HEK293 (cell line): ENCODE measurements around the gene C19orf33.
A peak's percentile ranks its signal among the peaks of the same experiment; 100 is the strongest.

Experiments
- CTCF ChIA-PET: fragments of 350-600 bp; formaldehyde crosslinking; extraction: SDS; loops from one replicate; lab custom pipeline; 2021; ENCODE audit warnings: antibody characterized with exemption; lab: Yijun Ruan, JAX
- POLR2A ChIA-PET: fragments of 300-600 bp; formaldehyde crosslinking; extraction: SDS; loops from one replicate; lab custom pipeline; 2020; ENCODE audit warnings: antibody characterized with exemption, inconsistent platforms; lab: Yijun Ruan, JAX
- H3K27ac ChIP-seq: fragments of 200-500 bp; sonication (Bioruptor generic); 2 replicates; pipeline ENCODE4 v1.5.1; 2014; ENCODE audit warnings: low read depth, low read length, control low read depth, inconsistent platforms; ENCODE audit errors: extremely low read depth
- H3K36me3 ChIP-seq, 2 experiments: fragments of 200-500 bp in 1 of 2; sonication (Bioruptor generic) in 1 of 2; 1 replicate in 1 of 2; 2 replicates in 1 of 2; pipeline ENCODE4 v1.5.1; 2014 to 2017; ENCODE audit warnings: inconsistent platforms in 2 of 2, low read length in 2 of 2; ENCODE audit not compliant: control insufficient read depth in 2 of 2, insufficient read depth in 1 of 2
- H3K4me1 ChIP-seq: fragments of 200-500 bp; sonication (Bioruptor generic); 2 replicates; pipeline ENCODE4 v1.5.1; 2014; ENCODE audit warnings: mild to moderate bottlenecking, low read length, inconsistent platforms; ENCODE audit not compliant: control insufficient read depth, insufficient read depth
- H3K4me3 ChIP-seq: 2 replicates; pipeline ENCODE4 v1.5.1; 2011; ENCODE audit warnings: low read depth, mild to moderate bottlenecking, control low read depth, low read length, moderate library complexity
- H3K9me3 ChIP-seq: fragments of 200-500 bp; sonication (Bioruptor generic); 2 replicates; pipeline ENCODE4 v1.5.1; 2014; ENCODE audit warnings: low read depth, low read length, inconsistent platforms; ENCODE audit not compliant: control insufficient read depth, insufficient read depth
- INSM2 ChIP-seq: fragments of 450-650 bp; formaldehyde crosslinking; IDR thresholded peaks from 2 replicates; pipeline ENCODE4 v1.5.1; 2016; ENCODE audit warnings: missing biosample characterization, missing genetic modification characterization
- MYNN ChIP-seq: fragments of 450-650 bp; formaldehyde crosslinking; IDR thresholded peaks from 2 replicates; pipeline ENCODE4 v1.5.1; 2016; ENCODE audit warnings: missing biosample characterization, missing genetic modification characterization, borderline replicate concordance
- OSR2 ChIP-seq: fragments of 450-650 bp; formaldehyde crosslinking; IDR thresholded peaks from 2 replicates; pipeline ENCODE4 v1.5.1; 2016; ENCODE audit warnings: missing biosample characterization, missing genetic modification characterization
- TCF7L2 ChIP-seq: IDR thresholded peaks from 2 replicates; pipeline ENCODE4 v1.6.1; 2011; ENCODE audit warnings: low read depth, mild to moderate bottlenecking, inconsistent platforms, low read length, moderate library complexity, borderline replicate concordance
- ZBTB48 ChIP-seq: fragments of 450-650 bp; formaldehyde crosslinking; IDR thresholded peaks from 2 replicates; pipeline ENCODE4 v1.5.1; 2016; ENCODE audit warnings: missing biosample characterization, missing genetic modification characterization
- ZBTB8A ChIP-seq: fragments of 450-650 bp; formaldehyde crosslinking; IDR thresholded peaks from 2 replicates; pipeline ENCODE4 v1.5.1; 2016; ENCODE audit warnings: missing biosample characterization, missing genetic modification characterization
- ZIC2 ChIP-seq: fragments of 450-650 bp; formaldehyde crosslinking; IDR thresholded peaks from 2 replicates; pipeline ENCODE4 v1.5.1; 2016; ENCODE audit warnings: missing biosample characterization, missing genetic modification characterization
- ZNF133 ChIP-seq: fragments of 450-650 bp; formaldehyde crosslinking; IDR thresholded peaks from 2 replicates; pipeline ENCODE4 v1.5.1; 2016; ENCODE audit warnings: missing biosample characterization, missing genetic modification characterization
- ZNF214 ChIP-seq: fragments of 450-650 bp; formaldehyde crosslinking; IDR thresholded peaks from 2 replicates; pipeline ENCODE4 v1.5.1; 2017; ENCODE audit warnings: missing biosample characterization, mild to moderate bottlenecking, missing genetic modification characterization, borderline replicate concordance
- ZNF248 ChIP-seq: fragments of 450-650 bp; formaldehyde crosslinking; IDR thresholded peaks from 2 replicates; pipeline ENCODE4 v1.5.1; 2017; ENCODE audit warnings: missing biosample characterization, missing genetic modification characterization
- ZNF266 ChIP-seq: fragments of 450-650 bp; formaldehyde crosslinking; IDR thresholded peaks from 2 replicates; pipeline ENCODE4 v1.5.1; 2016; ENCODE audit warnings: missing biosample characterization, missing genetic modification characterization, low read depth
- ZNF416 ChIP-seq: fragments of 450-650 bp; formaldehyde crosslinking; IDR thresholded peaks from 2 replicates; pipeline ENCODE4 v1.5.1; 2016; ENCODE audit warnings: missing biosample characterization, missing genetic modification characterization
- ZNF48 ChIP-seq: fragments of 450-650 bp; formaldehyde crosslinking; IDR thresholded peaks from 2 replicates; pipeline ENCODE4 v1.5.1; 2016; ENCODE audit warnings: missing biosample characterization, missing genetic modification characterization
- ZNF571 ChIP-seq: fragments of 450-650 bp; formaldehyde crosslinking; IDR thresholded peaks from 2 replicates; pipeline ENCODE4 v1.5.0; 2017; ENCODE audit warnings: missing biosample characterization, missing genetic modification characterization
- ZNF596 ChIP-seq: fragments of 450-650 bp; IDR thresholded peaks from 2 replicates; pipeline ENCODE4 v1.5.0; 2018; ENCODE audit warnings: missing biosample characterization, mild to moderate bottlenecking, missing genetic modification characterization, moderate library complexity
- ZNF610 ChIP-seq: fragments of 450-650 bp; formaldehyde crosslinking; IDR thresholded peaks from 2 replicates; pipeline ENCODE4 v1.5.1; 2016; ENCODE audit warnings: missing biosample characterization, missing genetic modification characterization, borderline replicate concordance
- ZNF707 ChIP-seq: fragments of 450-650 bp; formaldehyde crosslinking; IDR thresholded peaks from 2 replicates; pipeline ENCODE4 v1.5.1; 2016; ENCODE audit warnings: missing biosample characterization, missing genetic modification characterization
- ZNF792 ChIP-seq: fragments of 450-650 bp; formaldehyde crosslinking; IDR thresholded peaks from 2 replicates; pipeline ENCODE4 v1.5.1; 2016; ENCODE audit warnings: missing biosample characterization, missing genetic modification characterization
- ZSCAN18 ChIP-seq: fragments of 450-650 bp; formaldehyde crosslinking; IDR thresholded peaks from 2 replicates; pipeline ENCODE4 v1.5.1; 2016; ENCODE audit warnings: missing biosample characterization, missing genetic modification characterization
- TF ChIP-seq, protein P1 (sequence below): fragments of 450-650 bp; IDR thresholded peaks from 2 replicates; pipeline ENCODE4 v1.5.1; 2018; ENCODE audit warnings: missing biosample characterization, missing genetic modification characterization
- TF ChIP-seq, protein P2 (sequence below): fragments of 450-650 bp; formaldehyde crosslinking; IDR thresholded peaks from 2 replicates; pipeline ENCODE4 v1.5.1; 2016; ENCODE audit warnings: missing biosample characterization, missing genetic modification characterization
- TF ChIP-seq, protein P3 (sequence below): fragments of 450-650 bp; formaldehyde crosslinking; IDR thresholded peaks from 2 replicates; pipeline ENCODE4 v1.5.1; 2016; ENCODE audit warnings: missing biosample characterization, missing genetic modification characterization

Gene C19orf33

GRCh38 chr19:38290631-38291147, 13.4 kb upstream of the C19orf33 start:
- H3K27ac ChIP-seq, result no peak overlapping the region
- no peak overlapping the region for H3K4me3 ChIP-seq
- no peaks in the 10 kb centered on the region for H3K9me3 ChIP-seq
- ChIA-PET POLR2A (interaction anchor here (0.5 to 1.5 kb wide), 3 partner anchors 12 to 97 kb away, joined by 3 to 4 read pairs (median 3); no protein-coding TSS in a partner anchor), CTCF (interaction anchor here (0.8 kb wide), 1 partner anchor 46 kb away, joined by 3 read pairs; no protein-coding TSS in a partner anchor)
- no peaks in the 10 kb centered on the region for H3K4me1 ChIP-seq
- peaks cover 43 to 64% of the 10 kb centered on the region in 2 experiments for H3K36me3 ChIP-seq
- TF ChIP-seq TCF7L2 (no peak), ZNF416 (tag by site-specific recombination) (no peak), ZNF707 (tag by site-specific recombination) (no peak), MYNN (tag by site-specific recombination) (no peak)
- TF ChIP-seq, protein P1, sequence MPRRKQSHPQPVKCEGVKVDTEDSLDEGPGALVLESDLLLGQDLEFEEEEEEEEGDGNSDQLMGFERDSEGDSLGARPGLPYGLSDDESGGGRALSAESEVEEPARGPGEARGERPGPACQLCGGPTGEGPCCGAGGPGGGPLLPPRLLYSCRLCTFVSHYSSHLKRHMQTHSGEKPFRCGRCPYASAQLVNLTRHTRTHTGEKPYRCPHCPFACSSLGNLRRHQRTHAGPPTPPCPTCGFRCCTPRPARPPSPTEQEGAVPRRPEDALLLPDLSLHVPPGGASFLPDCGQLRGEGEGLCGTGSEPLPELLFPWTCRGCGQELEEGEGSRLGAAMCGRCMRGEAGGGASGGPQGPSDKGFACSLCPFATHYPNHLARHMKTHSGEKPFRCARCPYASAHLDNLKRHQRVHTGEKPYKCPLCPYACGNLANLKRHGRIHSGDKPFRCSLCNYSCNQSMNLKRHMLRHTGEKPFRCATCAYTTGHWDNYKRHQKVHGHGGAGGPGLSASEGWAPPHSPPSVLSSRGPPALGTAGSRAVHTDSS (tag by site-specific recombination), result no peak

- H3K4me3 ChIP-seq, result no peak overlapping the region
- CTCF ChIA-PET, result no interaction called here
- H3K27ac ChIP-seq, result no peak overlapping the region
- H3K36me3 ChIP-seq, result peaks cover 42 to 58% of the 10 kb centered on the region in 2 experiments
- no peaks in the 10 kb centered on the region for H3K9me3 ChIP-seq
- H3K4me1 ChIP-seq, result no peaks in the 10 kb centered on the region
- POLR2A ChIA-PET, result no interaction called here
- no peak for TF ChIP-seq ZNF571
- no peak for TF ChIP-seq ZBTB8A
- no peak for TF ChIP-seq ZNF248 (tag by site-specific recombination)
- TF ChIP-seq ZNF48, result no peak
- TF ChIP-seq ZNF133, result no peak
- TF ChIP-seq, protein P2, sequence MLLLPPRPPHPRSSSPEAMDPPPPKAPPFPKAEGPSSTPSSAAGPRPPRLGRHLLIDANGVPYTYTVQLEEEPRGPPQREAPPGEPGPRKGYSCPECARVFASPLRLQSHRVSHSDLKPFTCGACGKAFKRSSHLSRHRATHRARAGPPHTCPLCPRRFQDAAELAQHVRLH (tag by site-specific recombination), result no peak
- TF ChIP-seq ZNF610, result no peak
- TF ChIP-seq ZNF792 (tag by site-specific recombination), result no peak
- no peak for TF ChIP-seq OSR2
- no peak for TF ChIP-seq INSM2 (tag by site-specific recombination)
- TF ChIP-seq, protein P3, sequence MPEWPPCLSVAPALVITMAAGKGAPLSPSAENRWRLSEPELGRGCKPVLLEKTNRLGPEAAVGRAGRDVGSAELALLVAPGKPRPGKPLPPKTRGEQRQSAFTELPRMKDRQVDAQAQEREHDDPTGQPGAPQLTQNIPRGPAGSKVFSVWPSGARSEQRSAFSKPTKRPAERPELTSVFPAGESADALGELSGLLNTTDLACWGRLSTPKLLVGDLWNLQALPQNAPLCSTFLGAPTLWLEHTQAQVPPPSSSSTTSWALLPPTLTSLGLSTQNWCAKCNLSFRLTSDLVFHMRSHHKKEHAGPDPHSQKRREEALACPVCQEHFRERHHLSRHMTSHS (tag by site-specific recombination), result no peak
These were observed 12.2 kb upstream of the C19orf33 start for GRCh38 chr19:38291855-38292254.

DNA sequence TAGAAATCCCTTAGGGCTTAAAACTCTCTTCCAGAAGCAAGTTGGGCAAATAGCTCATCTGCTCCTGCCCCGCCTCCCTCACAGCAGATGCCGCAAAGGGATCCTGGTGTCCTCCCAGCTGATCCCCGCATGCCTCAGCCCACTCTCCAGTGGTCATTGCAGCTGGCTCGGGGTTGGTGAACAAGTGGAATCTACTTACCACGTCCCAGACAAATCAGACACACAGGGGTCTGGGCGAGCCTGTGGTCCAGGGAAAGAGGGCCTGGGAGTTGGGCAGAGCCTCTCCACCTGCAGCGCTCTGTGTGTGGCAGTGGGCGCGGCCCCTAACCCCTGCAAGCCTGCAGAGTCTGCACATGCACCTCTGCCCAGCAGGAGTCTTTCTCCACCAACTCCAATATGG, 10.8 kb upstream of the C19orf33 start:
- H3K9me3 ChIP-seq, result no peaks in the 10 kb centered on the region
- peaks cover 31 to 48% of the 10 kb centered on the region in 2 experiments; a peak in 2 of 3 replicates for H3K36me3 ChIP-seq
- no peaks in the 10 kb centered on the region for H3K4me1 ChIP-seq
- CTCF ChIA-PET, result interaction anchor here (0.7 kb wide), 1 partner anchor 110 kb away, joined by 3 read pairs; the partner anchor contains the start of gene FAM98C
- TF ChIP-seq ZNF214 (tag by site-specific recombination) (no peak), ZIC2 (peak; percentile 51), ZNF266 (no peak), ZNF596 (tag by site-specific recombination) (no peak), ZBTB48 (tag by site-specific recombination) (peak; percentile 36; the same call in 1 of the 2 replicates), ZSCAN18 (tag by site-specific recombination) (no peak)
- H3K4me3 ChIP-seq, result no peak overlapping the region
- H3K27ac ChIP-seq, result no peak overlapping the region
- POLR2A ChIA-PET, result interaction anchor here (1.8 kb wide), 1 partner anchor 27 kb away, joined by 5 read pairs; no protein-coding TSS in a partner anchor
